GM12872 (cell line): ENCODE measurements around the gene SPATA46.

Experiments
- TF ChIP-seq, protein P1 (sequence below): IDR thresholded peaks from 3 replicates; pipeline ENCODE4 v1.5.1; 2011; ENCODE audit warnings: low read depth, mild to moderate bottlenecking, low read length, moderate library complexity; ENCODE audit not compliant: insufficient read depth

Gene SPATA46

DNA sequence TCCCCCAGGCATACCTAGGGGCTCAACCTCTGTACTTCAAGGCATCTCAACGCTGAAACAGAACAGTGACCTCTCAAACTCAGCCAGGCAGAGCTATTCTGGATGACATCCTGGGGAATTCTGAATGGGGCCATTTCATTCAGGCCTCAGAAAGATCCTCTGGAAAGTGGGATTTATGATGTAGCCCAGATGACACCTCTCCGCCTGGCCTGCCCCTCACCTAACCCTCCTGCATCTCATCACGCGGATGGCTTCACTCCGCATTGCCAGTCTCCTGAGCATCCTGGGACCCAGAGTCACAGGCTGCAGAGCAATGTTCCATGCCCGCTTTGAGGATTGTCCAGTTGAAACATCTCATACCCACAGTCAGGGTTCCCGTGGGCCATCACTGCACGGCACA, 1.2 kb downstream of the SPATA46 start:
- TF ChIP-seq, protein P1, sequence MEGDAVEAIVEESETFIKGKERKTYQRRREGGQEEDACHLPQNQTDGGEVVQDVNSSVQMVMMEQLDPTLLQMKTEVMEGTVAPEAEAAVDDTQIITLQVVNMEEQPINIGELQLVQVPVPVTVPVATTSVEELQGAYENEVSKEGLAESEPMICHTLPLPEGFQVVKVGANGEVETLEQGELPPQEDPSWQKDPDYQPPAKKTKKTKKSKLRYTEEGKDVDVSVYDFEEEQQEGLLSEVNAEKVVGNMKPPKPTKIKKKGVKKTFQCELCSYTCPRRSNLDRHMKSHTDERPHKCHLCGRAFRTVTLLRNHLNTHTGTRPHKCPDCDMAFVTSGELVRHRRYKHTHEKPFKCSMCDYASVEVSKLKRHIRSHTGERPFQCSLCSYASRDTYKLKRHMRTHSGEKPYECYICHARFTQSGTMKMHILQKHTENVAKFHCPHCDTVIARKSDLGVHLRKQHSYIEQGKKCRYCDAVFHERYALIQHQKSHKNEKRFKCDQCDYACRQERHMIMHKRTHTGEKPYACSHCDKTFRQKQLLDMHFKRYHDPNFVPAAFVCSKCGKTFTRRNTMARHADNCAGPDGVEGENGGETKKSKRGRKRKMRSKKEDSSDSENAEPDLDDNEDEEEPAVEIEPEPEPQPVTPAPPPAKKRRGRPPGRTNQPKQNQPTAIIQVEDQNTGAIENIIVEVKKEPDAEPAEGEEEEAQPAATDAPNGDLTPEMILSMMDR: no peak

DNA sequence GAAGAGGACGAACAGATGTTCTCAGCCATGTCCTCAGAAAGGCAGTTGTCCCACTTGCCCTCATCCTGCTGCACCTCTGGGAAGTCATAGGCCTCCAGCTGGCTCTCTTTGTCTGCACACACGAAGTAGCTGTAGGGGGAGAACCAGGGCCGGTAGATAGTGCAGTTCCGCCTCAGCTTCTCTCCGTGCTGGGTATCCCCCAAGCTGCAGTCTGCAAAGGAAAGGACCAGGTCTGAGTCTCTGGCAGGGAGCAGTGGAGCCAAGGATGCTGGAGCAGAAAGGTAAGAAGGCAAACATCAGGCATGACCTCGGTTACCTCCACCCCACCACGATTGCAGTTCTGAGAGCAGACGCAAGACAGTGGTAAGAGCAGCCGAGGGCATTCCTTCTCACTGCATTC, 2.2 kb downstream of the SPATA46 start:
- TF ChIP-seq, protein P1: no peak

DNA sequence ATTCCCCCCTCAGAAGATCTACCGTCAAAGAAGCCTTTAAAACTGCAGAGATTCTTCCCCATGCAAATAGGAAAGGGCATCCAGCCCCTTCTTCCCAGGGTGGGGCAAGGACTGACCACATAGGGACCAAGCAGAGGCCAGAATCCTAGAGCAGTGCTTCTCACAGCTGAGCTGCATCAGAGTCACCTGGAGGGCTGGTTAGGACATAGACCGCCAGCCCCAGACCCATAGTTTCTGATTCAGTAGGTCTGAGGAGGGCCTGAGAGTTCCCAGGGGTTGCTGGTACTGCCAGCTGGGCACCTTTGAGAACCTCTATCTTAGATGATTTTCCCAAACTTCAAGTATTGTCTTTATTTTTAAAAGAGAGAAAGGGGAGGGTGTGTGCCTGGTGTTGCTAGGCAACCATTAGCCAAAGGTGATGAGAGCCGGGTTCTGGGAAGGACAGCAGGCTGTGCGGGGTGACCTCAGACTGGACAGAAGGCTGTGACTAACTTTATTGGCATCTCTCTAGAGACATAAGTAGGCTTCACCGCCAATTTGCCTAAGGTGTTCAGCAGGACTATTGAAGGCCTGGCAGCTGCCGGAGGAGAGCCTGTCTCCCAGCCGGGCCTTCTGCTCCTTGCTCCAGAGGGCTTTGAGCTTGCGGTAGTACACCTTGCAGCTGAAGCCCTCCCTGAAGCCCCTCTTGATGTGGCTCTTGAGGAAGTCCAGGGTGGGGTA, 3.0 kb downstream of the SPATA46 start:
- TF ChIP-seq, protein P1: no peak

DNA sequence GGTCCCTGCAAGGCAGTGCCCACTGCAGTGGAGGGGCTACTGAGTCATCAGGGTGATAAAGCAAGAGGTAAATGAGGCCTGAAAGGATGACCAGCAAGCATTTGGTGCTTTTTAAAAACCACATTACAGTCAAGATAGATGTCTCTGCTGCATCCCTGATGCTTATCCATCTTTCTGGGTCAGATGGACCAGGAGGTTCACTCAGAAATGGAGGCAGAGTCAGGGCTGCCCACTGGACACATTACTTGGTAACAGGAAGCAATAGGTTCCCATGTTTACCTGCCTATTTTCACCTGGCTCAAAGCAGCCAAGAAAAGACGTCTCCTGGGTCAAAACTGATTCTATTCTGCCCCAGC, 3.6 kb downstream of the SPATA46 start:
- TF ChIP-seq, protein P1: no peak

DNA sequence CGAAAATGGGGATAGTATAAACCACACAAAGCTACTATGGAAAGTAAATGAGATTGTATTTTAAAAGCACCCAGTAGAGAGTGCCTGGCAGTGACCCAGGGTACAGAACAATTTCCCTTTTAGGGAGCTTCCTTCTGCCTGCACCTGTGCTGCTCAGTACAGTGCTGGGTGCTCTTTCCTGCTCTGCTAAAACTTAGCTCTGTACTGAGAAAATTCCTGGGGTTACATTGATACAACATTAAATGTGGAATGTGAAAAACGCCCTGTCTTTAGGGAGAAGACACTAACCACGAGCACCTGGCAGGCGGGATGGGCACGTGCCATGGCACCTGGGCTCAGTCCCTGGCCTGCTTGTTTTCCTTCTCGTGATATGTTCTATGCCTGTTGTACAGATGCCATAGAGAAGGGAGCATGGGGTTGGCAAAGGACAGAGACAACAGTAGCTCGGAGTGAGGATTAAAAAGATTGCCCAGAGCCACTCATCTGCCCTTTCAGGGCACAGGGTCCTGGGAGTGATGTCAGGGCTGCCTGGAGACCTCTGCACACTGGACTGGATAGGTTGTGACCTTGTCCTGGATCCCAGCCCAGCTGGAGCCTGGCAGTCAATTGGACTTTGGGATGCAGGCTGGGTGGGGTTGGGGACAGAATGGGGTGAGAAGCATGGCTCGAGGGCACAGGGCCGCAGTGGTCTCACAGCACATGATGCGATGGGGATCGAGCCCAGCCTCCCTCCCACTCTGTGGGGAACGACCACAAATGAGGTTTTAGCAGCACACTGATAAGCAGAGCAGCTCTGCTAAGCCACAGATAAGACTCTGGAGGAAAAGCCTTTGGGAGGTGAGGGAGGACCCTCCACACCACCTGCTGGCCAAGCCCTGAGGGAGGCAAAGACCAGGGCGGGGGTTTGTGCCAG, 4.2 kb downstream of the SPATA46 start:
- TF ChIP-seq, protein P1: no peak

DNA sequence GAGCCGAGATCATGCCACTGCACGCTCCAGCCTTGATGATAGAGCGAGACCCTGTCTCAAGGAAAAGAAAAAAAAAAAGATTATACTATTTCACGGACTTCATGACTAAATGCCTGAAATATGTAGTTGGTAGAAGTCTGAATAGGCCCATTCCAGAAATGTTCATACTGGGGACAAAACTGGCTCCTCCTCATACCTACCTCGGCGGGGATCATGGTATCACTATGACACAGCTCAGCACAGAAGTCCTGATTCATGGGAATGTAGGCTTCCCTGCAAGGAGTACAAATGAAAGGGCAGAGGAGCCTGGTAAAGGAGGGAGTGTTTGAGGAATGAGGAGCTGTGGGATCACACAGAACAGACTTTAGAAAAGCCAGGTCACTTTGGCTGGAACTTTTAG, 5.0 kb downstream of the SPATA46 start:
- TF ChIP-seq, protein P1: no peak

DNA sequence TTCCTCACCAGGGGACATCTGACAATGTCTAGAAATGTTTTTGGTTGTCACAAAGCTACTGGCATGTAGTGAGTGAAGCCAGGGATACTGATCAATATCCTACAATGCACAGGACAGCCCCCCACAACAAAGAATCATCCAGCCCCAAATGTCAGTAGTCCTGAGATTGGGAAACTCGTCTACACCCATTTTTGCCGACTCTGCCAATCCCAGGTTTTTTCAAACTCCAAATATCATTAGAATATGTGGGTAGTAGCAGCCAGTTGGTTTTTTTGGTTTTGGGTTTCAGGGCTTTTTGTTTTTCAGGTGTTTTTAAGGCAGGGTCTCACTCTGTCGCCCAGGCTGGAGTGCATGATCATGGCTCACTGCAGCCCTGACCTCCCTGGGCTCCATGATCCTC, 5.9 kb downstream of the SPATA46 start:
- TF ChIP-seq, protein P1: no peak
